Trophoblast cell (in vitro differentiated cells and primary cell): ENCODE results near the gene CCR9.

ENCODE experiments used
- DNase-seq, 2 donors: peaks; one replicate each; pipeline ENCODE4 v3.0.0-alpha.2; 2016
- H2AFZ ChIP-seq: 2 replicates; pipeline ENCODE4 v1.6.1; 2013; ENCODE audit warnings: low read length, moderate library complexity, mild to moderate bottlenecking; ENCODE audit not compliant: insufficient read depth, poor library complexity
- H2AK5ac ChIP-seq: 2 replicates; pipeline ENCODE4 v1.6.1; 2013; ENCODE audit warnings: mild to moderate bottlenecking, low read length
- H2BK120ac ChIP-seq: 2 replicates; pipeline ENCODE4 v1.6.1; 2013; ENCODE audit warnings: low read length, mild to moderate bottlenecking, moderate library complexity; ENCODE audit not compliant: insufficient read depth, poor library complexity
- H2BK12ac ChIP-seq: 2 replicates; pipeline ENCODE4 v1.6.1; 2013; ENCODE audit warnings: mild to moderate bottlenecking, low read length, moderate library complexity
- H2BK5ac ChIP-seq: 2 replicates; pipeline ENCODE4 v1.6.1; 2013; ENCODE audit warnings: low read length, low read depth, moderate library complexity, mild to moderate bottlenecking; ENCODE audit not compliant: poor library complexity
- H3K14ac ChIP-seq: 2 replicates; pipeline ENCODE4 v1.6.1; 2013; ENCODE audit warnings: mild to moderate bottlenecking, low read length
- H3K18ac ChIP-seq: 2 replicates; pipeline ENCODE4 v1.6.1; 2013; ENCODE audit warnings: mild to moderate bottlenecking, low read length
- H3K23ac ChIP-seq: 2 replicates; pipeline ENCODE4 v1.6.1; 2013; ENCODE audit warnings: low read length
- H3K27ac ChIP-seq: 2 replicates; pipeline ENCODE4 v1.5.1; 2013; ENCODE audit warnings: low read depth, mild to moderate bottlenecking, inconsistent platforms, low read length, moderate library complexity
- H3K27me3 ChIP-seq: 2 replicates; pipeline ENCODE4 v1.6.1; 2013; ENCODE audit warnings: inconsistent platforms, mild to moderate bottlenecking, low read length, moderate library complexity; ENCODE audit not compliant: insufficient read depth
- H3K36me3 ChIP-seq, 2 experiments: 1 replicate in 1 of 2; 2 replicates in 1 of 2; pipeline ENCODE4 v1.6.1; 2013; ENCODE audit warnings: low read length in 2 of 2, mild to moderate bottlenecking in 2 of 2, moderate library complexity in 1 of 2; ENCODE audit not compliant: insufficient read depth in 2 of 2, control insufficient read depth in 1 of 2
- H3K4ac ChIP-seq: 2 replicates; pipeline ENCODE4 v1.6.1; 2013; ENCODE audit warnings: low read depth, mild to moderate bottlenecking, low read length, moderate library complexity
- H3K4me1 ChIP-seq, 2 experiments: 1 replicate in 1 of 2; 2 replicates in 1 of 2; pipeline ENCODE4 v1.6.1; 2013; ENCODE audit warnings: low read length in 2 of 2, mild to moderate bottlenecking in 2 of 2, moderate library complexity in 1 of 2; ENCODE audit not compliant: insufficient read depth in 2 of 2, control insufficient read depth in 1 of 2
- H3K4me2 ChIP-seq: 2 replicates; pipeline ENCODE4 v1.6.1; 2013; ENCODE audit warnings: inconsistent platforms, mild to moderate bottlenecking, low read length, moderate library complexity
- H3K4me3 ChIP-seq: 2 replicates; pipeline ENCODE4 v1.5.1; 2013; ENCODE audit warnings: mild to moderate bottlenecking, low read depth, low read length, inconsistent platforms
- H3K79me1 ChIP-seq: one replicate; pipeline ENCODE4 v1.6.1; 2013; ENCODE audit warnings: low read length
- H3K79me2 ChIP-seq: 2 replicates; pipeline ENCODE4 v1.6.1; 2013; ENCODE audit warnings: low read length, mild to moderate bottlenecking; ENCODE audit not compliant: control insufficient read depth, insufficient read depth, poor library complexity
- H3K9ac ChIP-seq: 2 replicates; pipeline ENCODE4 v1.6.1; 2013; ENCODE audit warnings: mild to moderate bottlenecking, low read length
- H3K9me3 ChIP-seq: 2 replicates; pipeline ENCODE4 v1.6.1; 2013; ENCODE audit warnings: low read depth, mild to moderate bottlenecking, control low read depth, inconsistent platforms, low read length; ENCODE audit not compliant: insufficient read depth
- H4K12ac ChIP-seq: 2 replicates; pipeline ENCODE4 v1.6.1; 2013; ENCODE audit warnings: low read depth, mild to moderate bottlenecking, low read length, moderate library complexity
- H4K8ac ChIP-seq: 2 replicates; pipeline ENCODE4 v1.6.1; 2013; ENCODE audit warnings: low read depth, mild to moderate bottlenecking, low read length, moderate library complexity
- H4K91ac ChIP-seq: one replicate; pipeline ENCODE4 v1.6.1; 2013; ENCODE audit warnings: low read depth, mild to moderate bottlenecking, low read length, moderate library complexity
- whole genome bisulfite sequencing: extraction: QIAGEN DNeasy Blood & Tissue Kit; methylation state at CpG from one replicate; pipeline ENCODE4 v1.1.7; 2013; ENCODE audit warnings: missing lambda C conversion rate; ENCODE audit not compliant: insufficient read length, insufficient coverage; ENCODE audit errors: extremely low coverage; 5-methylcytosine and 5-hydroxymethylcytosine counted together

Gene CCR9

GRCh38 chr3:45940781-45941365, 54.5 kb downstream of the CCR9 start:
- peaks cover 31% of the 10 kb centered on the region for H3K79me1 ChIP-seq
- peaks cover 0 to 5% of the 10 kb centered on the region in 2 experiments for H3K36me3 ChIP-seq
- H3K4me3 ChIP-seq, result no peak overlapping the region
- peak overlapping the region; percentile 86 for H3K18ac ChIP-seq
- H3K4ac ChIP-seq, result peak overlapping the region; percentile 65
- no CpG with 5 or more reads among the region's 6 CpGs for WGBS
- H3K27ac ChIP-seq, result peak overlapping the region; percentile 87
- H3K14ac ChIP-seq, result peak overlapping the region; percentile 76
- peak overlapping the region; percentile 71 for H2AK5ac ChIP-seq
- H3K4me1 ChIP-seq, result peaks cover 23 to 30% of the 10 kb centered on the region in 2 experiments
- peak overlapping the region; percentile 68 for H4K8ac ChIP-seq
- H3K23ac ChIP-seq, result no peak overlapping the region
- H2BK12ac ChIP-seq, result peak overlapping the region; percentile 67
- no peak overlapping the region for H4K12ac ChIP-seq
- peak overlapping the region; percentile 86 for H4K91ac ChIP-seq
- peak; percentile 90 to 95 for DNase-seq
- H3K4me2 ChIP-seq, result no peak overlapping the region
- peak overlapping the region; percentile 86 for H2BK120ac ChIP-seq
- H3K79me2 ChIP-seq, result peaks cover 2% of the 10 kb centered on the region
- H3K27me3 ChIP-seq, result no peaks in the 10 kb centered on the region
- peak overlapping the region; percentile 67 for H2BK5ac ChIP-seq
- H3K9me3 ChIP-seq, result peaks cover 3% of the 10 kb centered on the region
- peak overlapping the region; percentile 24 for H3K9ac ChIP-seq
- H2AFZ ChIP-seq, result peak overlapping the region; percentile 40

DNA sequence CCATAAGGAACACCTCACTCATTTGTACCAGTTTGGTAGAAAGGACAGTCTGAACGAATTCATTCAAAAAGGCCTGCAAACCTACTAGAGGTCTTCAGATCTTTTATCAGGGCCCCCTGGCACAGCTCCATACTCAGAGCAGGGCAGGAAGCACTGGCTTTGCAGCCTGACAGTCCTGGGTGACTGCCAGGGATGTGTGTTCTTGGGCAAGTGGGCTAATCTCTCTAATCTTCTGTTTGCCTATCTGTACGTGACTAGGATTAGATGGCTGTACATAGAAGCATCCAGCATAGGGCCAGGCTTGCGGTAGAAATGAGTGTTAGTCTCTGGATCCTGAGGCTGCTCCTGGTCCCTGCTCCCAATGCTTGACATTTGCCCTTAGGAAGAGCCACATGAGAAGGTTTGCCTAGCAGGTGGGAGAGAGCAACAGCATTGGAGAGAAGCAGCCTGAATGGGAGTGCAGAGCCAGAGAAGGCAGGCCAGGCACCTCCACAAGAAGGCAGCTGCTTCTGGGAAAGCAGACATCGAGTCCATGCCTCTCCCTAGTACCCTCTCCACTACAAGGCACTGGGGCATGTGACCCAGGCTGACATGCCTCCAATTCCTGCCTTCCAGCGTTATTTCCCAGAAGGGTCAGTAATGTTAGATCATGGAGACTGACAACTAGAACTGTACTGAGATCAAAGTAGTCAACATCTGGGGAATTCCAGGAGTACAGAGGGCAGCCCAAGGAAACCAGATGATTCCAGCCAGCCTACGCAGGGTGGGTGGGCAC, 55.9 kb downstream of the CCR9 start:
- Histone ChIP-seq H3K27me3 (no peaks in the 10 kb centered on the region), H3K79me1 (peaks cover 31% of the 10 kb centered on the region), H3K23ac (no peak overlapping the region), H2BK120ac (peak overlapping the region; percentile 3), H4K8ac (peak overlapping the region; percentile 5), H2BK5ac (peak overlapping the region; percentile 23), H3K4me3 (no peak overlapping the region), H3K27ac (peak overlapping the region; percentile 50), H3K36me3 (peaks cover 7 to 12% of the 10 kb centered on the region in 2 experiments), H3K79me2 (peaks cover 2% of the 10 kb centered on the region), H3K18ac (no peak overlapping the region), H3K9ac (no peak overlapping the region), H4K91ac (peak overlapping the region; percentile 45), H2BK12ac (no peak overlapping the region), H3K9me3 (peaks cover 3% of the 10 kb centered on the region), H3K4me2 (no peak overlapping the region), H3K4me1 (peaks cover 23 to 30% of the 10 kb centered on the region in 2 experiments), H3K14ac (peak overlapping the region; percentile 4), H4K12ac (no peak overlapping the region), H2AK5ac (no peak overlapping the region), H2AFZ (no peak overlapping the region), H3K4ac (no peak overlapping the region)
- DNase-seq, result peak; percentile 79 to 92
- no CpG with 5 or more reads among the region's 6 CpGs for WGBS

DNA sequence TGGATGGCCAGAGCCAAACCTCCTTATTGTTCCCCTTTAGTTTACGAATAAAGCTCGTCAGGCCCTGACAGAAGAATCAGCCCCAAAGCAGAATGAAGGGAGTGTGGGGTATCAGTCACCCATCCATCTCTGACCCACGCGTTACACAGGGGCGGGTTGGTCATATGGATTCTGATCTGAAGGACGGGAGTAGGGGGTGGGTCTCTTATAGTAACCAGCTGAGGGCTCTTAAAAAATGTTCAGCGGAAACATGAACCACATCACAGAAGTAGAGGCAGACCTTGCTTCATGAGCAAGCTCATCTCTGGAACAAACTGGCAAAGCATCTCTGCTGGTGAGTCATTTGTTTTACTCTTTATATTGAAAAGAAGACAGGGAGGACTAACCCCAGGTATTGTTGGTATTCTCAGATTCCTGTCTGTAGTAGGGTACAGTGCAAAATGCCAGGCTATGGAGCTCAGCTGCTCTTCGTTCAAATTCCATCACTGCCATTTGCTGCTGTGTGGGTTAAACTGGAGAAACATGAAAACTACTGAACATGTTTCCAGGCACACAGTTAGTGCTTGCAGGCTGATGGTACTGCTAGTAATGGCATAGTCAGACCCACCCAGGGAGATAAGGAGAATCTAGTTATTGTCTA, 57.0 kb downstream of the CCR9 start, which contains the start of gene CXCR6:
TSS of gene CXCR6 (plus strand) at position 258 of the 640 bp plus-strand sequence. CDS start 3,018 bp downstream, outside the sequence.
- no peak within 1 kb of the TSS for H3K4me3 ChIP-seq
- H3K4me1 ChIP-seq, result peaks cover 23 to 30% of the 10 kb centered on the region in 2 experiments
- H4K8ac ChIP-seq, result peak within 1 kb of the TSS; percentile 7

GRCh38 chr3:45944830-45945620, 58.7 kb downstream of the CCR9 start:
- no peak overlapping the region for H3K23ac ChIP-seq
- no peak overlapping the region for H3K27ac ChIP-seq
- H3K9ac ChIP-seq, result no peak overlapping the region
- no peak overlapping the region for H4K12ac ChIP-seq
- DNase-seq, result no peak
- H3K9me3 ChIP-seq, result peaks cover 3% of the 10 kb centered on the region
- no peak overlapping the region for H4K91ac ChIP-seq
- H2AFZ ChIP-seq, result no peak overlapping the region
- H3K79me1 ChIP-seq, result peaks cover 21% of the 10 kb centered on the region
- H3K4me2 ChIP-seq, result no peak overlapping the region
- H4K8ac ChIP-seq, result no peak overlapping the region
- H3K27me3 ChIP-seq, result no peaks in the 10 kb centered on the region
- H3K4ac ChIP-seq, result no peak overlapping the region
- no peak overlapping the region for H3K18ac ChIP-seq
- WGBS, result no CpG with 5 or more reads among the region's 5 CpGs
- H3K4me1 ChIP-seq, result peaks cover 12 to 20% of the 10 kb centered on the region in 2 experiments
- no peak overlapping the region for H2AK5ac ChIP-seq
- peaks cover 19 to 24% of the 10 kb centered on the region in 2 experiments for H3K36me3 ChIP-seq
- no peak overlapping the region for H2BK12ac ChIP-seq
- H3K14ac ChIP-seq, result no peak overlapping the region
- H2BK120ac ChIP-seq, result no peak overlapping the region
- no peak overlapping the region for H2BK5ac ChIP-seq
- no peak overlapping the region for H3K4me3 ChIP-seq
- H3K79me2 ChIP-seq, result peaks cover 2% of the 10 kb centered on the region

More for the DNA sequence above, 57.0 kb downstream of the CCR9 start, which contains the start of gene CXCR6:
- H3K36me3 ChIP-seq, result peaks cover 9 to 15% of the 10 kb centered on the region in 2 experiments
- peak within 1 kb of the TSS; percentile 27 for H2BK120ac ChIP-seq
- H3K4ac ChIP-seq, result peak within 1 kb of the TSS; percentile 25
- DNase-seq, result peak in 1 of 2 donors; percentile 39
- H3K4me2 ChIP-seq, result no peak within 1 kb of the TSS
- peak within 1 kb of the TSS; percentile 22 for H2AK5ac ChIP-seq
- H3K9me3 ChIP-seq, result peaks cover 3% of the 10 kb centered on the region
- H3K14ac ChIP-seq, result peak within 1 kb of the TSS; percentile 4
- H3K23ac ChIP-seq, result no peak within 1 kb of the TSS
- H3K79me1 ChIP-seq, result peaks cover 31% of the 10 kb centered on the region
- no peak within 1 kb of the TSS for H2AFZ ChIP-seq
- H4K12ac ChIP-seq, result no peak within 1 kb of the TSS
- H4K91ac ChIP-seq, result peak within 1 kb of the TSS; percentile 45
- peak within 1 kb of the TSS; percentile 50 for H3K27ac ChIP-seq
- no peak within 1 kb of the TSS for H3K9ac ChIP-seq
- no peak within 1 kb of the TSS for H3K18ac ChIP-seq
- H2BK5ac ChIP-seq, result peak within 1 kb of the TSS; percentile 47
- H3K27me3 ChIP-seq, result no peaks in the 10 kb centered on the region
- peaks cover 2% of the 10 kb centered on the region for H3K79me2 ChIP-seq
- no CpG with 5 or more reads among the region's 8 CpGs for WGBS
- H2BK12ac ChIP-seq, result no peak within 1 kb of the TSS
